ENCODE measurements around the gene TMEM259. TPM values are rescaled to one million over a fixed set of nuclear protein-coding genes. Genes with fewer than 3 reads are reported as not detected.

TMEM259 gene
- total and polyA plus RNA-seq, 2 of the 8 experiments (the other 6 are each of a cell fraction or from before 2014, with no cell fraction given) = 140 to 243 TPM

DNA sequence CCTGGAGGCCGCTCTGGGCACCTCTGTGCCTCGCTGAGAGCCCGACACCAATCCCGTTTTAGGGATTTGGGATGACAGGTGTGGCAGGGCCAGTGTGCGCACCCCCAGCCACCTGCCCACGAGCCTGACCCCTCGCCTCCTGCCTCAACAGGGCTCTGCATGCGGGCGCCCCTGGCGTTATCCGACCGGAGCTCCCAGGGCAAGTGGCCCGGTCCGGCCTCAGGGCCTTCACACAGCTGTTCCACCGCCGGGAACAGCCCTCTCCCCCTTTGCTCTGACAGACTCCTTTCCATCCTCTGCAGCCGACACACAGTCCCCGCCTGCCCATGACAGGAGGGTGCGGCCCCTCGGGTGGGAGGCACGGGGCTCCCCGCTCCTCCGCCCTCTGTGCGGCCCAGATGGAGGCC, 43.9 kb downstream of the TMEM259 start:
- no peak overlapping the region for H4K91ac ChIP-seq (replicated peaks; ENCODE audit: insufficient read length, low read length)
- no peak overlapping the region for H3K27ac ChIP-seq (ENCODE audit: low read depth, low read length)
- H3K4me3 ChIP-seq (ENCODE audit: extremely low read depth in 1 of 4, insufficient read depth in 2 of 4, low read depth in 3 of 4, low read length in 4 of 4) = no peak overlapping the region
- H2BK20ac ChIP-seq (ENCODE audit: low read length) = no peak overlapping the region
- DNase-seq (ENCODE audit: low read depth in 1 of 2, low spot score in 2 of 2) (no peak), FAIRE-seq (no peak)
- no peak overlapping the region for H2BK15ac ChIP-seq (ENCODE audit: low read length)
- H3K4ac ChIP-seq (replicated peaks; ENCODE audit: insufficient read length, low read depth, low read length) = no peak overlapping the region
- no peak overlapping the region for H2BK120ac ChIP-seq (replicated peaks; ENCODE audit: low read depth, low read length)
- ChIA-PET CTCF (ENCODE audit: partially characterized antibody) (interaction anchor here (1.0 to 1.9 kb wide), 7 partner anchors 8 to 54 kb away, joined by 3 to 6 read pairs (median 4); no protein-coding TSS in a partner anchor), POLR2A (ENCODE audit: partially characterized antibody) (interaction anchor here (0.8 to 1.5 kb wide), 7 partner anchors 14 to 112 kb away, joined by 3 to 7 read pairs (median 3); partner anchors contain the start of genes MED16 and RNU6-9)
- H3K79me1 ChIP-seq (ENCODE audit: low read depth, low read length) = no peaks in the 10 kb centered on the region
- no peak overlapping the region for H3K14ac ChIP-seq (ENCODE audit: insufficient read length)
- no peak overlapping the region for H3K56ac ChIP-seq (replicated peaks; ENCODE audit: insufficient read length, low read depth, low read length)
- peaks cover 0 to 16% (median 11%) of the 10 kb centered on the region in 4 experiments; a peak in 5 of 7 replicates for H3K4me1 ChIP-seq (replicated peaks in 1 of 4; ENCODE audit: control insufficient read depth in 3 of 4, insufficient read depth in 4 of 4, low read length in 3 of 4)
- H2AFZ ChIP-seq (ENCODE audit: low read length) = no peak overlapping the region
- 0 out of 2 replicates have a peak overlapping the region, but pooled peaks have one; percentile 24 for H2AK5ac ChIP-seq (ENCODE audit: low read depth, low read length)
- no peaks in the 10 kb centered on the region for H4K20me1 ChIP-seq (replicated peaks in 1 of 2; ENCODE audit: control insufficient read depth in 1 of 2, insufficient read depth in 2 of 2, low read length in 2 of 2)
- TF ChIP-seq EGR1 (IDR thresholded peaks at IDR 0.05; ENCODE audit: borderline replicate concordance, low read depth, low read length) (no peak), KDM4A (IDR thresholded peaks at IDR 0.05; ENCODE audit: low read depth, low read length, severe bottlenecking) (no peak), JUND (IDR thresholded peaks at IDR 0.05; ENCODE audit: low read length) (no peak), CTBP2 (IDR thresholded peaks at IDR 0.05; ENCODE audit: borderline replicate concordance, insufficient read depth, insufficient read length, low read length) (no peak), CHD2 (IDR thresholded peaks at IDR 0.05; ENCODE audit: low read length) (no peak), KDM5A (IDR thresholded peaks at IDR 0.05; ENCODE audit: low read length) (no peak), TCF12 (IDR thresholded peaks at IDR 0.05; ENCODE audit: low read depth, low read length) (no peak), POLR2A (IDR thresholded peaks at IDR 0.05; ENCODE audit: control extremely low read depth in 1 of 2, low read depth in 2 of 2, low read length in 2 of 2) (no peak), POLR2AphosphoS5 (IDR thresholded peaks at IDR 0.05; ENCODE audit: low read depth, low read length) (no peak), BACH1 (IDR thresholded peaks at IDR 0.05; ENCODE audit: low read length) (no peak), ZNF274 (IDR thresholded peaks at IDR 0.05; ENCODE audit: borderline replicate concordance, extremely low read depth, low read length) (no peak), JUN (IDR thresholded peaks at IDR 0.05; ENCODE audit: low read depth, low read length) (no peak), MAFK (IDR thresholded peaks at IDR 0.05; ENCODE audit: low read depth, low read length) (no peak)
- 92% methylated on average over 18 of the region's 24 CpGs; no CpG with 5 or more reads in 1 of the 2 experiments for WGBS, 2 experiments (ENCODE audit: extremely low coverage in 1 of 2, insufficient coverage in 1 of 2, insufficient read length in 1 of 2, insufficient replicate concordance in 2 of 2, low coverage in 1 of 2, low lambda C conversion rate in 2 of 2, missing lambda C conversion rate in 1 of 2)
- no peak overlapping the region for H2BK5ac ChIP-seq (ENCODE audit: low read depth, low read length)
- H4K5ac ChIP-seq (ENCODE audit: insufficient read length, low read depth, low read length) = no peak overlapping the region
- no peaks in the 10 kb centered on the region for H3K79me2 ChIP-seq (ENCODE audit: control insufficient read depth in 1 of 2, insufficient read depth in 2 of 2, low read length in 2 of 2)
- no peaks in the 10 kb centered on the region for H3K9me3 ChIP-seq (ENCODE audit: insufficient read depth in 2 of 2, low read depth in 1 of 2, low read length in 1 of 2)
- peak overlapping the region; percentile 79; the same call in 1 of the 2 replicates for H4K8ac ChIP-seq (ENCODE audit: extremely low read depth, insufficient read depth, low read length)
- no peaks in the 10 kb centered on the region for H3K27me3 ChIP-seq (replicated peaks in 1 of 4; ENCODE audit: control insufficient read depth in 3 of 4, extremely low read depth in 1 of 4, insufficient read depth in 3 of 4, low read length in 3 of 4)
- no peak overlapping the region; the same call in 1 of the 2 replicates for H3K18ac ChIP-seq (ENCODE audit: extremely low read depth, low read length)
- H3K9ac ChIP-seq (replicated peaks in 1 of 4; ENCODE audit: extremely low read depth in 1 of 4, low read depth in 3 of 4, low read length in 3 of 4) = no peak overlapping the region
- H3K4me2 ChIP-seq (ENCODE audit: insufficient read depth in 1 of 2, low read depth in 2 of 2, low read length in 2 of 2) = no peak overlapping the region
- peaks cover 0 to 4% (median under 1%) of the 10 kb centered on the region in 4 experiments; a peak in 2 of 8 replicates for H3K36me3 ChIP-seq (ENCODE audit: control insufficient read depth in 2 of 4, insufficient read depth in 4 of 4, low read length in 3 of 4)
- no peak overlapping the region for H3K23ac ChIP-seq (ENCODE audit: insufficient read length)
- H3K23me2 ChIP-seq (ENCODE audit: low read depth, low read length) = no peaks in the 10 kb centered on the region
- no peak overlapping the region for H2BK12ac ChIP-seq (ENCODE audit: low read depth, low read length)

Measured in H1 (cell line).